ENCODE data around the gene NLRC4. TPM values are rescaled to one million over a fixed set of nuclear protein-coding genes. Genes with fewer than 3 reads are reported as not detected.

NLRC4 gene
- total RNA-seq, 1 experiment from 2014 or later, result not detected

DNA sequence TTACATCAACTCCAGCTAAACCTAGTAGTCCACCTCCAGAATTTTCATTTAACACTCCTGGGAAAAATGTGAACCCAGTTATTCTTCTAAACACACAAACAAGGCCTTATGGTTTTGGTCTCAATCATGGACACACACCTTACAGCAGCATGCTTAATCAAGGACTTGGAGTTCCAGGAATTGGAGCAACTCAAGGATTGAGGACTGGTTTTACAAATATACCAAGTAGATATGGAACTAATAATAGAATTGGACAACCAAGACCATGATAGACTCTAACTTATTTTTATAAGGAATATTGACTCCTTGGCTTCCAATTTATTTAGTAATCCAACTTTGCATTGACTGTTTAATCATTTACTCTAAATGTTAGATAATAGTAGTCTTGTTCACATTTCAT is 44.2 kb downstream of the NLRC4 start:
- Histone ChIP-seq H2BK15ac (ENCODE audit: low read depth, low read length) (no peak overlapping the region), H3K79me1 (ENCODE audit: insufficient read depth, low read depth, low read length, poor library complexity, severe bottlenecking) (no peaks in the 10 kb centered on the region), H3K79me2 (ENCODE audit: insufficient read depth, low read length) (no peaks in the 10 kb centered on the region), H3T11ph (ENCODE audit: low read length) (no peak overlapping the region), H2BK20ac (ENCODE audit: low read depth, low read length, poor library complexity, severe bottlenecking) (no peak overlapping the region), H2BK120ac (ENCODE audit: low read depth, low read length, poor library complexity, severe bottlenecking) (no peak overlapping the region), H3K4me2 (ENCODE audit: insufficient read depth, insufficient read length, low read length) (no peak overlapping the region), H2BK12ac (ENCODE audit: insufficient read length, low read depth, low read length) (no peak overlapping the region), H3K27ac (ENCODE audit: insufficient read length, low read depth, low read length) (no peak overlapping the region), H2AK5ac (ENCODE audit: insufficient read length, low read length) (no peak overlapping the region), H3K9me3 (ENCODE audit: control insufficient read depth, low read depth, low read length) (no peaks in the 10 kb centered on the region), H3K23ac (ENCODE audit: insufficient read length, low read depth, low read length) (no peak overlapping the region), H3K18ac (ENCODE audit: insufficient read length, low read depth, low read length) (no peak overlapping the region), H3K9ac (ENCODE audit: extremely low read depth, insufficient read length, low read length) (no peak overlapping the region), H4K91ac (ENCODE audit: insufficient read length, low read depth, low read length) (no peak overlapping the region), H3K27me3 (ENCODE audit: insufficient read depth, low read length) (no peaks in the 10 kb centered on the region), H3K56ac (ENCODE audit: insufficient read length, low read depth, low read length) (no peak overlapping the region), H3K4me1 (ENCODE audit: insufficient read depth, low read length) (no peaks in the 10 kb centered on the region), H4K5ac (ENCODE audit: insufficient read length, low read depth, low read length) (no peak overlapping the region), H2AFZ (ENCODE audit: low read length) (no peak overlapping the region), H2BK5ac (ENCODE audit: insufficient read length, low read length) (no peak overlapping the region), H3K4ac (ENCODE audit: low read depth, low read length) (no peak overlapping the region), H4K20me1 (ENCODE audit: control insufficient read depth, insufficient read depth, insufficient read length) (no peaks in the 10 kb centered on the region), H3K14ac (ENCODE audit: insufficient read depth, low read length) (no peak overlapping the region), H3K23me2 (ENCODE audit: insufficient read length, low read depth, low read length, poor library complexity, severe bottlenecking) (no peaks in the 10 kb centered on the region), H4K8ac (replicated peaks; ENCODE audit: insufficient read length, low read depth, low read length) (no peak overlapping the region)
- Mint-ChIP-seq H3K9me3 (no peaks in the 10 kb centered on the region), H3K36me3 (ENCODE audit: insufficient read depth in 1 of 3, low read depth in 3 of 3) (peaks cover 3 to 40% (median 13%) of the 10 kb centered on the region in 3 experiments; a peak in 4 of 7 replicates), H3K27ac (no peak overlapping the region), H3K27me3 (ENCODE audit: low read depth) (no peaks in the 10 kb centered on the region), H3K4me1 (no peaks in the 10 kb centered on the region), H3K4me3 (no peak overlapping the region)
- TF ChIP-seq, protein P1, sequence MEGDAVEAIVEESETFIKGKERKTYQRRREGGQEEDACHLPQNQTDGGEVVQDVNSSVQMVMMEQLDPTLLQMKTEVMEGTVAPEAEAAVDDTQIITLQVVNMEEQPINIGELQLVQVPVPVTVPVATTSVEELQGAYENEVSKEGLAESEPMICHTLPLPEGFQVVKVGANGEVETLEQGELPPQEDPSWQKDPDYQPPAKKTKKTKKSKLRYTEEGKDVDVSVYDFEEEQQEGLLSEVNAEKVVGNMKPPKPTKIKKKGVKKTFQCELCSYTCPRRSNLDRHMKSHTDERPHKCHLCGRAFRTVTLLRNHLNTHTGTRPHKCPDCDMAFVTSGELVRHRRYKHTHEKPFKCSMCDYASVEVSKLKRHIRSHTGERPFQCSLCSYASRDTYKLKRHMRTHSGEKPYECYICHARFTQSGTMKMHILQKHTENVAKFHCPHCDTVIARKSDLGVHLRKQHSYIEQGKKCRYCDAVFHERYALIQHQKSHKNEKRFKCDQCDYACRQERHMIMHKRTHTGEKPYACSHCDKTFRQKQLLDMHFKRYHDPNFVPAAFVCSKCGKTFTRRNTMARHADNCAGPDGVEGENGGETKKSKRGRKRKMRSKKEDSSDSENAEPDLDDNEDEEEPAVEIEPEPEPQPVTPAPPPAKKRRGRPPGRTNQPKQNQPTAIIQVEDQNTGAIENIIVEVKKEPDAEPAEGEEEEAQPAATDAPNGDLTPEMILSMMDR (conservative IDR thresholded peaks at IDR 0.05), result no peak
- no peak for DNase-seq

Measured in H9 (cell line).